H1 (cell line): ENCODE results near the gene UIMC1. TPM values are rescaled to one million over a fixed set of nuclear protein-coding genes. Genes with fewer than 3 reads are reported as not detected.

ENCODE experiments used
- CTCF ChIA-PET: fragments of 300-600 bp; sonication (Branson Sonifier 250); formaldehyde crosslinking; loops from one replicate; lab custom pipeline; 2021; ENCODE audit not compliant: partially characterized antibody; lab: Charles Lee
- POLR2A ChIA-PET: fragments of 300-600 bp; sonication (Branson Sonifier 250); formaldehyde crosslinking; loops from one replicate; lab custom pipeline; 2021; ENCODE audit warnings: inconsistent platforms; ENCODE audit not compliant: partially characterized antibody; lab: Charles Lee
- DNase-seq, 2 experiments: peaks; one replicate each; pipeline versions ENCODE4 v3.0.0 to v3.0.0-alpha.2; 2010 to 2022; ENCODE audit warnings: low spot score in 2 of 2, low read depth in 1 of 2, mixed read lengths in 1 of 2
- FAIRE-seq: peaks from 2 replicates; lab custom pipeline; 2011; peaks lifted over from hg19 to GRCh38; lab: Jason Lieb, UNC
- H2AFZ ChIP-seq: 2 replicates; pipeline ENCODE4 v1.8.1; 2012; ENCODE audit warnings: low read length, inconsistent platforms
- H2AK5ac ChIP-seq: 2 replicates; pipeline ENCODE4 v1.6.1; 2013; ENCODE audit warnings: low read depth, low read length
- H2BK120ac ChIP-seq: replicated peaks from 2 replicates; pipeline ENCODE3; 2013; ENCODE audit warnings: low read depth, low read length, inconsistent platforms
- H2BK12ac ChIP-seq: 2 replicates; pipeline ENCODE4 v1.6.1; 2013; ENCODE audit warnings: low read depth, low read length
- H2BK15ac ChIP-seq: 2 replicates; pipeline ENCODE4 v1.6.1; 2013; ENCODE audit warnings: low read length
- H2BK20ac ChIP-seq: 2 replicates; pipeline ENCODE4 v1.6.1; 2013; ENCODE audit warnings: low read length
- H2BK5ac ChIP-seq: 2 replicates; pipeline ENCODE4 v1.6.1; 2013; ENCODE audit warnings: low read depth, low read length
- H3K14ac ChIP-seq: 2 replicates; pipeline ENCODE4 v1.6.1; 2013; ENCODE audit warnings: inconsistent platforms; ENCODE audit not compliant: insufficient read length
- H3K18ac ChIP-seq: 2 replicates; pipeline ENCODE4 v1.6.1; 2013; ENCODE audit warnings: low read length; ENCODE audit errors: extremely low read depth
- H3K23ac ChIP-seq: 2 replicates; pipeline ENCODE4 v1.6.1; 2013; ENCODE audit warnings: inconsistent platforms; ENCODE audit not compliant: insufficient read length
- H3K23me2 ChIP-seq: 2 replicates; pipeline ENCODE4 v1.6.1; 2013; ENCODE audit warnings: low read depth, low read length
- H3K27ac ChIP-seq: 2 replicates; pipeline ENCODE4 v1.6.1; 2011; ENCODE audit warnings: low read depth, low read length, inconsistent platforms
- H3K27me3 ChIP-seq, 4 experiments: replicated peaks in 1 of 4; 1 replicate in 1 of 4; 2 replicates in 3 of 4; pipeline versions ENCODE4 v1.6.1 to v1.8.1; 2011 to 2013; ENCODE audit warnings: low read length in 3 of 4, mild to moderate bottlenecking in 3 of 4, inconsistent platforms in 2 of 4, mixed read lengths in 2 of 4, moderate library complexity in 1 of 4; ENCODE audit not compliant: control insufficient read depth in 3 of 4, insufficient read depth in 3 of 4; ENCODE audit errors: extremely low read depth in 1 of 4
- H3K36me3 ChIP-seq, 4 experiments: 2 replicates each; pipeline versions ENCODE4 v1.6.1 to v1.8.1; 2011 to 2013; ENCODE audit warnings: mild to moderate bottlenecking in 4 of 4, low read length in 3 of 4, moderate library complexity in 2 of 4, control low read depth in 1 of 4, inconsistent platforms in 1 of 4; ENCODE audit not compliant: insufficient read depth in 4 of 4, control insufficient read depth in 2 of 4
- H3K4ac ChIP-seq: replicated peaks from 2 replicates; pipeline ENCODE3; 2013; ENCODE audit warnings: low read length, low read depth, mixed read lengths, inconsistent platforms; ENCODE audit not compliant: insufficient read length
- H3K4me1 ChIP-seq, 4 experiments: replicated peaks in 1 of 4; 1 replicate in 1 of 4; 2 replicates in 3 of 4; pipeline versions ENCODE4 v1.6.1 to v1.8.1; 2011 to 2013; ENCODE audit warnings: low read length in 3 of 4, inconsistent platforms in 2 of 4, mixed read lengths in 1 of 4; ENCODE audit not compliant: insufficient read depth in 4 of 4, control insufficient read depth in 3 of 4
- H3K4me2 ChIP-seq, 2 experiments: 2 replicates each; pipeline versions ENCODE4 v1.6.1 to v1.8.1; 2011 to 2013; ENCODE audit warnings: low read depth in 2 of 2, low read length in 2 of 2, control low read depth in 1 of 2, inconsistent platforms in 1 of 2, mild to moderate bottlenecking in 1 of 2; ENCODE audit not compliant: insufficient read depth in 1 of 2
- H3K4me3 ChIP-seq, 4 experiments: fragments of 200-600, 300-600 bp in 1 of 4; sonication (generic), shearing (Covaris generic), sonication (Bioruptor Twin) in 1 of 4; 2 replicates each; pipeline versions ENCODE4 v1.5.1 to v1.8.1; 2011 to 2016; ENCODE audit warnings: low read length in 4 of 4, low read depth in 3 of 4, control low read depth in 2 of 4, inconsistent platforms in 2 of 4, mild to moderate bottlenecking in 2 of 4, mixed read lengths in 1 of 4, moderate library complexity in 1 of 4; ENCODE audit not compliant: insufficient read depth in 2 of 4; ENCODE audit errors: extremely low read depth in 1 of 4
- H3K56ac ChIP-seq: replicated peaks from 2 replicates; pipeline ENCODE3; 2013; ENCODE audit warnings: low read depth, mild to moderate bottlenecking, mixed read lengths, low read length, inconsistent platforms; ENCODE audit not compliant: insufficient read length
- H3K79me1 ChIP-seq: 2 replicates; pipeline ENCODE4 v1.6.1; 2013; ENCODE audit warnings: low read depth, low read length, control low read depth
- H3K79me2 ChIP-seq, 2 experiments: 2 replicates each; pipeline versions ENCODE4 v1.6.1 to v1.8.1; 2012 to 2013; ENCODE audit warnings: low read length in 2 of 2, mild to moderate bottlenecking in 2 of 2, inconsistent platforms in 1 of 2; ENCODE audit not compliant: insufficient read depth in 2 of 2, control insufficient read depth in 1 of 2
- H3K9ac ChIP-seq, 4 experiments: replicated peaks in 1 of 4; 1 replicate in 1 of 4; 2 replicates in 3 of 4; pipeline versions ENCODE4 v1.6.1 to v1.8.1; 2011 to 2013; ENCODE audit warnings: low read depth in 3 of 4, low read length in 3 of 4, control low read depth in 2 of 4, mild to moderate bottlenecking in 2 of 4, moderate library complexity in 2 of 4, inconsistent platforms in 1 of 4; ENCODE audit errors: extremely low read depth in 1 of 4
- H3K9me3 ChIP-seq, 2 experiments: 2 replicates each; pipeline versions ENCODE4 v1.6.1 to v1.8.1; 2012 to 2013; ENCODE audit warnings: mild to moderate bottlenecking in 2 of 2, moderate library complexity in 2 of 2, control low read depth in 1 of 2, inconsistent platforms in 1 of 2, low read depth in 1 of 2, low read length in 1 of 2, mixed read lengths in 1 of 2; ENCODE audit not compliant: insufficient read depth in 2 of 2
- H4K20me1 ChIP-seq, 2 experiments: replicated peaks in 1 of 2; 2 replicates each; pipeline versions ENCODE3 to v1.8.1; 2011 to 2013; ENCODE audit warnings: inconsistent platforms in 2 of 2, low read length in 2 of 2, mild to moderate bottlenecking in 1 of 2; ENCODE audit not compliant: insufficient read depth in 2 of 2, control insufficient read depth in 1 of 2
- H4K5ac ChIP-seq: 2 replicates; pipeline ENCODE4 v1.6.1; 2013; ENCODE audit warnings: low read length, low read depth, mixed read lengths, inconsistent platforms; ENCODE audit not compliant: insufficient read length
- H4K8ac ChIP-seq: 2 replicates; pipeline ENCODE4 v1.8.0; 2013; ENCODE audit warnings: mild to moderate bottlenecking, moderate library complexity, low read length, inconsistent platforms; ENCODE audit not compliant: insufficient read depth; ENCODE audit errors: extremely low read depth
- H4K91ac ChIP-seq: replicated peaks from 2 replicates; pipeline ENCODE3; 2013; ENCODE audit warnings: low read length, mixed read lengths, inconsistent platforms; ENCODE audit not compliant: insufficient read length
- CHD1 ChIP-seq: IDR thresholded peaks from 2 replicates; pipeline ENCODE4 v1.6.1; 2012; ENCODE audit warnings: low read depth, low read length, improper control_type of control experiment
- CHD2 ChIP-seq: IDR thresholded peaks from 2 replicates; pipeline ENCODE4 v1.6.1; 2012; ENCODE audit warnings: low read length, improper control_type of control experiment
- POU5F1 ChIP-seq: IDR thresholded peaks from 2 replicates; pipeline ENCODE4 v1.6.1; 2011; ENCODE audit warnings: low read depth, mild to moderate bottlenecking, low read length, moderate library complexity
- SRF ChIP-seq: IDR thresholded peaks from 2 replicates; pipeline ENCODE4 v1.6.1; 2011; ENCODE audit warnings: mild to moderate bottlenecking, low read depth, low read length, moderate library complexity
- USF2 ChIP-seq: IDR thresholded peaks from 2 replicates; pipeline ENCODE4 v1.6.1; 2011; ENCODE audit warnings: low read length, improper control_type of control experiment
- WGBS, 2 experiments: shearing (Covaris generic) in 1 of 2; methylation state at CpG; one replicate each; pipeline versions ENCODE4 v1.1.6 to v1.1.7; 2013 to 2015; ENCODE audit warnings: low lambda C conversion rate in 2 of 2, mixed read lengths in 2 of 2, inconsistent platforms in 1 of 2, low coverage in 1 of 2, missing lambda C conversion rate in 1 of 2; ENCODE audit not compliant: insufficient replicate concordance in 2 of 2, insufficient coverage in 1 of 2, insufficient read length in 1 of 2; ENCODE audit errors: extremely low coverage in 1 of 2, missing lambda C conversion rate in 1 of 2; 5-methylcytosine and 5-hydroxymethylcytosine counted together
- polyA plus RNA-seq, 7 experiments: library from polyadenylated mRNA; depleted of rRNA in 3 of 7; stranded (reverse) in 5 of 7; unstranded in 2 of 7; fragments of >200 nt in 5 of 7; fragments of 200-250 nt in 2 of 7; gene quantifications; 1 replicate in 5 of 7; 2 replicates in 1 of 7; 4 replicates in 1 of 7; pipeline versions ENCODE4 v1.2.1 to v1.2.3, GENCODE V29; 2011 to 2013; ENCODE audit warnings: missing spikeins in 2 of 7, mixed read lengths in 2 of 7
- total RNA-seq: library from RNA; stranded (reverse); fragmentation: NEBNext Ultra II Directional; extraction: Animal tissue kit (Norgen Biotek cat#: 25700); gene quantifications from 2 replicates; pipeline ENCODE4 v1.2.1, GENCODE V29; 2021
- TF ChIP-seq, protein P1 (sequence below): IDR thresholded peaks from 2 replicates; pipeline ENCODE4 v1.6.1; 2012; ENCODE audit warnings: inconsistent platforms

The UIMC1 gene
- total and polyA plus RNA-seq, 2 of the 8 experiments (the other 6 are each of a cell fraction or from before 2014, with no cell fraction given): 12.8 to 43.7 TPM

- H4K20me1 ChIP-seq: no peaks in the 10 kb centered on the region
- peak overlapping the region in 1 of 2 experiments; percentile 40; a peak in 1 of 4 replicates for H3K4me2 ChIP-seq
- no peak overlapping the region for H4K5ac ChIP-seq
- no peak overlapping the region; a peak in 1 of 8 replicates for H3K4me3 ChIP-seq
- no peak overlapping the region for H2AFZ ChIP-seq
- H2BK15ac ChIP-seq: peak overlapping the region; percentile 95
- TF ChIP-seq CHD2 (no peak), POU5F1 (no peak), CHD1 (no peak), USF2 (0 out of 2 replicates have a peak, but pooled peaks have one; percentile 11), SRF (no peak)
- TF ChIP-seq, protein P1, sequence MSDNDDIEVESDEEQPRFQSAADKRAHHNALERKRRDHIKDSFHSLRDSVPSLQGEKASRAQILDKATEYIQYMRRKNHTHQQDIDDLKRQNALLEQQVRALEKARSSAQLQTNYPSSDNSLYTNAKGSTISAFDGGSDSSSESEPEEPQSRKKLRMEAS: 0 out of 2 replicates have a peak, but pooled peaks have one; percentile 16
- TF ChIP-seq, all 59 proteins: peak for 2
- Histone ChIP-seq H3K79me1 (no peaks in the 10 kb centered on the region), H2BK120ac (no peak overlapping the region), H3K23ac (no peak overlapping the region), H3K14ac (no peak overlapping the region), H3K27ac (no peak overlapping the region), H2BK5ac (peak overlapping the region; percentile 93; the same call in 1 of the 2 replicates), H2BK12ac (peak overlapping the region; percentile 96; the same call in 1 of the 2 replicates), H3K36me3 (no peaks in the 10 kb centered on the region), H3K79me2 (no peaks in the 10 kb centered on the region), H3K9ac (no peak overlapping the region), H3K56ac (no peak overlapping the region), H2BK20ac (0 out of 2 replicates have a peak overlapping the region, but pooled peaks have one; percentile 55), H3K4me1 (peaks cover 6 to 37% (median 26%) of the 10 kb centered on the region in 4 experiments), H3K18ac (peak overlapping the region; percentile 86), H3K9me3 (no peaks in the 10 kb centered on the region), H4K91ac (peak overlapping the region; percentile 86), H4K8ac (peak overlapping the region; percentile 7; the same call in 1 of the 2 replicates), H3K4ac (peak overlapping the region; percentile 86), H3K27me3 (no peaks in the 10 kb centered on the region), H3K23me2 (no peaks in the 10 kb centered on the region), H2AK5ac (0 out of 2 replicates have a peak overlapping the region, but pooled peaks have one; percentile 15)
- no peak for DNase-seq
- POLR2A ChIA-PET: interaction anchor here (0.6 to 2.0 kb wide), 5 partner anchors 10 to 192 kb away, joined by 3 to 5 read pairs (median 4); no protein-coding TSS in a partner anchor
- 88% methylated on average over 16 of the region's 28 CpGs; no CpG with 5 or more reads in 1 of the 2 experiments for whole genome bisulfite sequencing, 2 experiments
- no peak for FAIRE-seq
- CTCF ChIA-PET: interaction anchor here (0.7 to 6.5 kb wide), 8 partner anchors 10 to 168 kb away, joined by 3 to 39 read pairs (median 4); no protein-coding TSS in a partner anchor
Observed at GRCh38 chr5:176862330-176862995, 144.1 kb downstream of the UIMC1 start.
